ENCODE measurements around the gene GPAT2.
"Not testable (repeated sequence)": the region's sequence is repeated elsewhere in the genome, so short reads cannot be mapped to it uniquely, and the experiment has no call there.

GRCh38 chr2:96025755-96026154, 9.0 kb downstream of the GPAT2 start:
- TF ChIP-seq SNAI1 (CRISPR knock-in tag; IDR thresholded peaks at IDR 0.05; ENCODE audit: borderline replicate concordance); ZNF784 (CRISPR knock-in tag; IDR thresholded peaks at IDR 0.05; ENCODE audit: borderline replicate concordance); CTCF (CRISPR knock-in tag; IDR thresholded peaks at IDR 0.05); CHD2 (IDR thresholded peaks at IDR 0.05; ENCODE audit: low read depth, low read length); ZNF598 (CRISPR knock-in tag; IDR thresholded peaks at IDR 0.05; ENCODE audit: borderline replicate concordance); TBP (CRISPR knock-in tag; IDR thresholded peaks at IDR 0.05); POLR2AphosphoS2 (IDR thresholded peaks at IDR 0.05; ENCODE audit: low read depth, low read length); POLR2AphosphoS5 (IDR thresholded peaks at IDR 0.05; ENCODE audit: low read depth, low read length); ZBTB26 (CRISPR knock-in tag; IDR thresholded peaks at IDR 0.05; ENCODE audit: borderline replicate concordance); UBTF (CRISPR knock-in tag; IDR thresholded peaks at IDR 0.05); MAFG (CRISPR knock-in tag; IDR thresholded peaks at IDR 0.05); ZNF263 (CRISPR knock-in tag; IDR thresholded peaks at IDR 0.05); ZNF317 (CRISPR knock-in tag; IDR thresholded peaks at IDR 0.05); ELF3 (CRISPR knock-in tag; IDR thresholded peaks at IDR 0.05): not testable (repeated sequence)

Data from HepG2 (cell line).